GM23248 (cell line): ENCODE results near the gene IL7R. TPM values are rescaled to one million over a fixed set of nuclear protein-coding genes. Genes with fewer than 3 reads are reported as not detected.

ENCODE experiments used
- DNase-seq: peaks from one replicate; pipeline ENCODE4 v3.0.0-alpha.2; 2015
- H2AFZ ChIP-seq: fragments of 200-600 bp; sonication (generic); 2 replicates; pipeline ENCODE4 v1.6.1; 2016; ENCODE audit warnings: antibody characterized with exemption
- H3F3A ChIP-seq: fragments of 200-600 bp; sonication (generic); 2 replicates; pipeline ENCODE4 v1.6.1; 2016; ENCODE audit warnings: mild to moderate bottlenecking, antibody characterized with exemption, mixed run types; ENCODE audit not compliant: insufficient read depth
- H3K27ac ChIP-seq: fragments of 200-600 bp; sonication (generic); 2 replicates; pipeline ENCODE4 v1.5.1; 2016; ENCODE audit warnings: mild to moderate bottlenecking
- H3K27me3 ChIP-seq: fragments of 200-600 bp; sonication (generic); replicated peaks from 2 replicates; pipeline ENCODE4 v1.6.1; 2016; ENCODE audit warnings: mild to moderate bottlenecking; ENCODE audit not compliant: insufficient read depth
- H3K36me3 ChIP-seq: fragments of 200-600 bp; sonication (generic); 2 replicates; pipeline ENCODE4 v1.6.1; 2016; ENCODE audit warnings: low read depth, mild to moderate bottlenecking
- H3K4me1 ChIP-seq: fragments of 200-600 bp; sonication (generic); 2 replicates; pipeline ENCODE4 v1.6.1; 2016; ENCODE audit warnings: mild to moderate bottlenecking; ENCODE audit not compliant: insufficient read depth
- H3K4me2 ChIP-seq: fragments of 200-600 bp; sonication (generic); one replicate; pipeline ENCODE4 v1.6.1; 2016; ENCODE audit warnings: mild to moderate bottlenecking; ENCODE audit not compliant: unreplicated experiment
- H3K4me3 ChIP-seq: fragments of 200-600 bp; sonication (generic); 2 replicates; pipeline ENCODE4 v1.5.1; 2016; ENCODE audit warnings: mild to moderate bottlenecking
- H3K79me2 ChIP-seq: fragments of 200-600 bp; sonication (generic); 2 replicates; pipeline ENCODE4 v1.6.1; 2016; ENCODE audit warnings: mild to moderate bottlenecking; ENCODE audit not compliant: insufficient read depth
- H3K9ac ChIP-seq: fragments of 200-600 bp; sonication (generic); 2 replicates; pipeline ENCODE4 v1.6.1; 2016; ENCODE audit warnings: mild to moderate bottlenecking
- H3K9me2 ChIP-seq: fragments of 200-600 bp; sonication (generic); 2 replicates; pipeline ENCODE4 v1.6.1; 2016; ENCODE audit warnings: mixed run types, mild to moderate bottlenecking, moderate library complexity; ENCODE audit not compliant: insufficient read depth
- H3K9me3 ChIP-seq: fragments of 200-600 bp; sonication (generic); one replicate; pipeline ENCODE4 v1.6.1; 2017; ENCODE audit warnings: low read depth
- H4K20me1 ChIP-seq: fragments of 200-600 bp; sonication (generic); 2 replicates; pipeline ENCODE4 v1.6.0; 2016; ENCODE audit not compliant: insufficient read depth
- EZH2 ChIP-seq: fragments of 200-600 bp; sonication (generic); IDR thresholded peaks from 2 replicates; pipeline ENCODE4 v1.6.1; 2018; ENCODE audit warnings: antibody characterized with exemption, mild to moderate bottlenecking; ENCODE audit not compliant: insufficient read depth, poor library complexity, severe bottlenecking
- EZH2phosphoT487 ChIP-seq: fragments of 200-600 bp; sonication (generic); IDR thresholded peaks from 2 replicates; pipeline ENCODE4 v1.6.1; 2018; ENCODE audit warnings: antibody characterized with exemption, moderate library complexity, mild to moderate bottlenecking, low read depth; ENCODE audit not compliant: insufficient read depth
- WGBS, 2 experiments: methylation state at CpG; one replicate each; pipeline ENCODE4 v1.1.6; 2015 to 2017; ENCODE audit warnings: low lambda C conversion rate in 2 of 2, low coverage in 1 of 2; ENCODE audit errors: missing lambda C conversion rate in 2 of 2; 5-methylcytosine and 5-hydroxymethylcytosine counted together
- in situ Hi-C: fragments of 300-500 bp; cut with MboI; formaldehyde crosslinking; loops from 2 replicates; pipeline ENCODE4 v1.15.0; 2020
- polyA plus RNA-seq: library from polyadenylated mRNA; unstranded; fragments of >200 nt; fragmentation: Nextera tagmentation; extraction: Ambion mirVana; gene quantifications from 2 replicates; pipeline ENCODE4 v1.2.1, GENCODE V29; 2016
- total RNA-seq: library from RNA; depleted of rRNA; stranded (reverse); fragments of >200 nt; shearing (Covaris generic); gene quantifications from 2 replicates; pipeline ENCODE4 v1.2.3, GENCODE V29; 2014

IL7R gene
- total and polyA plus RNA-seq, 2 experiments from 2014 or later = 10.9 to 16.9 TPM

GRCh38 chr5:35908814-35909213 lies 52.1 kb downstream of the IL7R start:
- H3K79me2 ChIP-seq = no peaks in the 10 kb centered on the region
- H3K9me2 ChIP-seq = no peaks in the 10 kb centered on the region
- no peaks in the 10 kb centered on the region for H3K9me3 ChIP-seq
- in situ Hi-C loops = no loop called here
- TF ChIP-seq EZH2 (no peak), EZH2phosphoT487 (no peak)
- H4K20me1 ChIP-seq = no peaks in the 10 kb centered on the region
- no peak for DNase-seq
- no peak overlapping the region for H3K4me3 ChIP-seq
- H3K4me1 ChIP-seq = no peaks in the 10 kb centered on the region
- H3F3A ChIP-seq = no peaks in the 10 kb centered on the region
- no peak overlapping the region for H3K9ac ChIP-seq
- H3K27ac ChIP-seq = no peak overlapping the region
- no peak overlapping the region for H3K4me2 ChIP-seq
- H2AFZ ChIP-seq = no peak overlapping the region
- H3K27me3 ChIP-seq = no peaks in the 10 kb centered on the region
- H3K36me3 ChIP-seq = no peaks in the 10 kb centered on the region

GRCh38 chr5:35919191-35919590 lies 62.5 kb downstream of the IL7R start:
- H3K4me1 ChIP-seq = peaks cover 29% of the 10 kb centered on the region
- H3K36me3 ChIP-seq = no peaks in the 10 kb centered on the region
- H3K79me2 ChIP-seq = no peaks in the 10 kb centered on the region
- peak; percentile 83 for DNase-seq
- WGBS, 2 experiments = 1 to 2% methylated on average over 4 of the region's 4 CpGs
- H3K9me3 ChIP-seq = no peaks in the 10 kb centered on the region
- no peak overlapping the region for H3K9ac ChIP-seq
- no peak overlapping the region for H3K4me3 ChIP-seq
- no peak for TF ChIP-seq EZH2
- TF ChIP-seq EZH2phosphoT487 = 0 out of 2 replicates have a peak, but pooled peaks have one; percentile 24
- no peak overlapping the region for H2AFZ ChIP-seq
- H4K20me1 ChIP-seq = no peaks in the 10 kb centered on the region
- peaks cover 13% of the 10 kb centered on the region for H3F3A ChIP-seq
- no peak overlapping the region for H3K27ac ChIP-seq
- H3K9me2 ChIP-seq = no peaks in the 10 kb centered on the region
- H3K4me2 ChIP-seq = no peak overlapping the region
- in situ Hi-C loops = no loop called here
- H3K27me3 ChIP-seq = no peaks in the 10 kb centered on the region

- Histone ChIP-seq H3K9me2 (no peaks in the 10 kb centered on the region), H3F3A (peaks cover 23% of the 10 kb centered on the region), H3K4me1 (peaks cover 40% of the 10 kb centered on the region), H3K4me2 (no peak overlapping the region), H3K9ac (no peak overlapping the region), H3K9me3 (no peaks in the 10 kb centered on the region), H2AFZ (no peak overlapping the region), H3K4me3 (no peak overlapping the region), H3K27ac (no peak overlapping the region), H3K36me3 (no peaks in the 10 kb centered on the region), H3K79me2 (no peaks in the 10 kb centered on the region), H3K27me3 (no peaks in the 10 kb centered on the region), H4K20me1 (no peaks in the 10 kb centered on the region)
- in situ Hi-C loops = loop anchor here (5.0 to 10.0 kb wide), 3 partner anchors 146 to 826 kb away; no protein-coding TSS in a partner anchor
- 81 to 84% methylated on average over 11 of the region's 11 CpGs for WGBS, 2 experiments
- no peak for TF ChIP-seq EZH2phosphoT487
- TF ChIP-seq EZH2 = no peak
- peak; percentile 26 for DNase-seq
These were observed 64.2 kb downstream of the IL7R start for GRCh38 chr5:35920890-35921289.

- in situ Hi-C loops = loop anchor here (5.0 to 10.0 kb wide), 3 partner anchors 147 to 827 kb away; no protein-coding TSS in a partner anchor
- DNase-seq = no peak
- no peak overlapping the region for H3K4me3 ChIP-seq
These were observed 65.2 kb downstream of the IL7R start for GRCh38 chr5:35921930-35922329.

GRCh38 chr5:35922468-35922867 lies 65.8 kb downstream of the IL7R start:
- no peaks in the 10 kb centered on the region for H3K9me3 ChIP-seq
- peaks cover under 1% of the 10 kb centered on the region; the same call in 1 of the 2 replicates for H3K27me3 ChIP-seq
- in situ Hi-C loops = loop anchor here (5.0 to 10.0 kb wide), 3 partner anchors 148 to 828 kb away; no protein-coding TSS in a partner anchor
- H3K9ac ChIP-seq = no peak overlapping the region
- no peaks in the 10 kb centered on the region for H3K36me3 ChIP-seq
- no peak for DNase-seq
- no peak for TF ChIP-seq EZH2
- TF ChIP-seq EZH2phosphoT487 = no peak
- no peak overlapping the region for H3K4me2 ChIP-seq
- WGBS, 2 experiments = 84 to 89% methylated on average over 7 of the region's 7 CpGs
- H2AFZ ChIP-seq = no peak overlapping the region
- H3K4me3 ChIP-seq = no peak overlapping the region
- H3K9me2 ChIP-seq = no peaks in the 10 kb centered on the region
- H3K4me1 ChIP-seq = peaks cover 40% of the 10 kb centered on the region
- H3K27ac ChIP-seq = no peak overlapping the region
- peaks cover 23% of the 10 kb centered on the region for H3F3A ChIP-seq
- H3K79me2 ChIP-seq = no peaks in the 10 kb centered on the region
- H4K20me1 ChIP-seq = no peaks in the 10 kb centered on the region

More at GRCh38 chr5:35921930-35922329, 65.2 kb downstream of the IL7R start:
- 89 to 94% methylated on average over 5 of the region's 5 CpGs for WGBS, 2 experiments
- no peaks in the 10 kb centered on the region for H4K20me1 ChIP-seq
- TF ChIP-seq EZH2phosphoT487 (no peak), EZH2 (no peak)
- H3K27me3 ChIP-seq = no peaks in the 10 kb centered on the region; the same call in 1 of the 2 replicates
- H3K27ac ChIP-seq = no peak overlapping the region
- H3K9me2 ChIP-seq = no peaks in the 10 kb centered on the region
- no peaks in the 10 kb centered on the region for H3K79me2 ChIP-seq
- no peaks in the 10 kb centered on the region for H3K9me3 ChIP-seq
- peaks cover 23% of the 10 kb centered on the region for H3F3A ChIP-seq
- no peak overlapping the region for H2AFZ ChIP-seq
- H3K9ac ChIP-seq = no peak overlapping the region
- H3K4me1 ChIP-seq = peaks cover 40% of the 10 kb centered on the region
- H3K36me3 ChIP-seq = no peaks in the 10 kb centered on the region
- H3K4me2 ChIP-seq = no peak overlapping the region
